ENCODE results near the gene PTPRK.

DNA sequence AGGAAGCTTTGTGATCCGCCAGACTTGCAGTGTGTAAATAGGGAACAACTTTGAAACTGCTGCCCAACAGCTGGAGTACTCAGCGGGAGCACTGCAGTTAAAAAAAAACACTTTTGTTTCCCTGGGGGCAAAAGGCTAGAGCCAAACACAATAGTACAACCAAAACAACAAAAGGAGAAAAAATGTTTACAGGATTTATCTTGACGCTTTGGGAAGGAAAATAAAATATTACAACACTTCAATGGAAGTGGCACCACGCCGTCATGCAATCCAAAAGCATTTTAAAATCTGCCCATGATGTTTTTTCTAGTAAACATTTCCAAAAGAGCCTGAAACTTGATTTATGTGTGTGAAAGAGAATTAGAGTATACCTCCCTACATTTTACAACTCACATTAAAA is 26.0 kb downstream of the PTPRK start:
- TF ChIP-seq EZH2 (IDR thresholded peaks at IDR 0.05; ENCODE audit: borderline replicate concordance, insufficient read depth, low read depth, low read length, poor library complexity, severe bottlenecking) = no peak
- TF ChIP-seq, protein P1, sequence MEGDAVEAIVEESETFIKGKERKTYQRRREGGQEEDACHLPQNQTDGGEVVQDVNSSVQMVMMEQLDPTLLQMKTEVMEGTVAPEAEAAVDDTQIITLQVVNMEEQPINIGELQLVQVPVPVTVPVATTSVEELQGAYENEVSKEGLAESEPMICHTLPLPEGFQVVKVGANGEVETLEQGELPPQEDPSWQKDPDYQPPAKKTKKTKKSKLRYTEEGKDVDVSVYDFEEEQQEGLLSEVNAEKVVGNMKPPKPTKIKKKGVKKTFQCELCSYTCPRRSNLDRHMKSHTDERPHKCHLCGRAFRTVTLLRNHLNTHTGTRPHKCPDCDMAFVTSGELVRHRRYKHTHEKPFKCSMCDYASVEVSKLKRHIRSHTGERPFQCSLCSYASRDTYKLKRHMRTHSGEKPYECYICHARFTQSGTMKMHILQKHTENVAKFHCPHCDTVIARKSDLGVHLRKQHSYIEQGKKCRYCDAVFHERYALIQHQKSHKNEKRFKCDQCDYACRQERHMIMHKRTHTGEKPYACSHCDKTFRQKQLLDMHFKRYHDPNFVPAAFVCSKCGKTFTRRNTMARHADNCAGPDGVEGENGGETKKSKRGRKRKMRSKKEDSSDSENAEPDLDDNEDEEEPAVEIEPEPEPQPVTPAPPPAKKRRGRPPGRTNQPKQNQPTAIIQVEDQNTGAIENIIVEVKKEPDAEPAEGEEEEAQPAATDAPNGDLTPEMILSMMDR (IDR thresholded peaks at IDR 0.05) = no peak
